Endodermal cell (in vitro differentiated cells): ENCODE results near the gene PLEKHA8. TPM values are rescaled to one million over a fixed set of nuclear protein-coding genes. Genes with fewer than 3 reads are reported as not detected.

ENCODE experiments used
- DNase-seq: peaks from one replicate; pipeline ENCODE4 v3.0.0-alpha.2; 2017
- H3K27ac ChIP-seq: 2 replicates; pipeline ENCODE4 v1.5.1; 2013; ENCODE audit warnings: mild to moderate bottlenecking, low read depth, low read length, moderate library complexity
- H3K27me3 ChIP-seq: 2 replicates; pipeline ENCODE4 v1.6.1; 2013; ENCODE audit warnings: mild to moderate bottlenecking, low read length, moderate library complexity; ENCODE audit not compliant: insufficient read depth, control insufficient read depth, poor library complexity, severe bottlenecking
- H3K36me3 ChIP-seq: 2 replicates; pipeline ENCODE4 v1.7.0; 2013; ENCODE audit warnings: mild to moderate bottlenecking, low read length, moderate library complexity; ENCODE audit not compliant: control insufficient read depth, insufficient read depth
- H3K4me1 ChIP-seq: one replicate; pipeline ENCODE4 v1.7.0; 2013; ENCODE audit warnings: low read length; ENCODE audit not compliant: control insufficient read depth, insufficient read depth
- H3K4me3 ChIP-seq: 2 replicates; pipeline ENCODE4 v1.5.1; 2013; ENCODE audit warnings: mild to moderate bottlenecking, low read length, moderate library complexity
- H3K9ac ChIP-seq: 2 replicates; pipeline ENCODE4 v1.6.1; 2013; ENCODE audit warnings: mild to moderate bottlenecking, low read length, moderate library complexity; ENCODE audit not compliant: poor library complexity, severe bottlenecking; ENCODE audit errors: extremely low read depth
- H3K9me3 ChIP-seq: 2 replicates; pipeline ENCODE4 v1.6.1; 2013; ENCODE audit warnings: mild to moderate bottlenecking, low read length, moderate library complexity; ENCODE audit not compliant: control insufficient read depth
- H3K27ac Mint-ChIP-seq: 2 replicates; pipeline ENCODE4 v1.8.0; 2020; ENCODE audit warnings: mixed read lengths
- H3K27me3 Mint-ChIP-seq: 2 replicates; pipeline ENCODE4 v1.8.0; 2021; ENCODE audit warnings: mild to moderate bottlenecking, mixed read lengths; ENCODE audit not compliant: insufficient read depth
- H3K36me3 Mint-ChIP-seq: 2 replicates; pipeline ENCODE4 v1.8.0; 2020; ENCODE audit warnings: low read depth, mixed read lengths
- H3K4me1 Mint-ChIP-seq: 2 replicates; pipeline ENCODE4 v1.8.0; 2020; ENCODE audit warnings: mixed read lengths
- H3K4me3 Mint-ChIP-seq: 2 replicates; pipeline ENCODE4 v1.8.0; 2020; ENCODE audit warnings: mild to moderate bottlenecking, moderate library complexity, mixed read lengths
- H3K9me3 Mint-ChIP-seq: 2 replicates; pipeline ENCODE4 v1.8.0; 2020; ENCODE audit warnings: mild to moderate bottlenecking, mixed read lengths
- WGBS, 2 experiments: methylation state at CpG; one replicate each; pipeline versions ENCODE4 v1.1.5 to v1.1.7; 2013; ENCODE audit warnings: missing lambda C conversion rate in 2 of 2, mixed read lengths in 1 of 2; ENCODE audit not compliant: insufficient coverage in 1 of 2, insufficient read length in 1 of 2; 5-methylcytosine and 5-hydroxymethylcytosine counted together
- total RNA-seq, 2 donors: library from RNA; stranded (reverse); fragmentation: NEBNext Ultra II Directional in 1 of 2; extraction: Animal tissue kit (Norgen Biotek cat#: 25700) in 1 of 2; gene quantifications; 2 replicates in 1 of 2; 3 replicates in 1 of 2; pipeline ENCODE4 v1.2.1, GENCODE V29; 2021
- TF ChIP-seq, protein P1 (sequence below): fragments of 200-600 bp; sonication (generic); conservative IDR thresholded peaks from 2 replicates; pipeline ENCODE4 v1.5.0; 2021; ENCODE audit warnings: antibody characterized with exemption, mild to moderate bottlenecking

PLEKHA8 gene
- total RNA-seq, 2 donors from 2014 or later, result 37.7 to 42.2 TPM

DNA sequence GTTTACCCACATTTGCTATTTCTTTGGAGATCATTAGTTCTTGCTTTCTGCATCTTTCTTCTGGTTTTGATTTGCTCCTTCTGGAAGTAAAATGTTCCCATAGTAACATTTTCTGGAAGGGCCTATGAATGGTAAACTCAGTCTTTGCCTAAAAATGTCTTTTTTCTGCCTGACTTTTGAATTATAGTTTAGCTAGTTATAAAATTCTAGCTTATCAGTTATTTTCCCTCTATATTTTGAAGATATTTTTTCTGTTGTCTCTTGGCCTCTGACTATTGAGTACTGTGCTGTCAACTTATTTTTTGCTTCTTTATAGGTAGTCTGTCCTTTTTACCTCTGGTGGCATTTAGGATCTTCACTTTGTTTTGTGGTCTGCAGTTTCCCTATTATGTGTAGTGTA lies 84.9 kb downstream of the PLEKHA8 start:
- TF ChIP-seq, protein P1, sequence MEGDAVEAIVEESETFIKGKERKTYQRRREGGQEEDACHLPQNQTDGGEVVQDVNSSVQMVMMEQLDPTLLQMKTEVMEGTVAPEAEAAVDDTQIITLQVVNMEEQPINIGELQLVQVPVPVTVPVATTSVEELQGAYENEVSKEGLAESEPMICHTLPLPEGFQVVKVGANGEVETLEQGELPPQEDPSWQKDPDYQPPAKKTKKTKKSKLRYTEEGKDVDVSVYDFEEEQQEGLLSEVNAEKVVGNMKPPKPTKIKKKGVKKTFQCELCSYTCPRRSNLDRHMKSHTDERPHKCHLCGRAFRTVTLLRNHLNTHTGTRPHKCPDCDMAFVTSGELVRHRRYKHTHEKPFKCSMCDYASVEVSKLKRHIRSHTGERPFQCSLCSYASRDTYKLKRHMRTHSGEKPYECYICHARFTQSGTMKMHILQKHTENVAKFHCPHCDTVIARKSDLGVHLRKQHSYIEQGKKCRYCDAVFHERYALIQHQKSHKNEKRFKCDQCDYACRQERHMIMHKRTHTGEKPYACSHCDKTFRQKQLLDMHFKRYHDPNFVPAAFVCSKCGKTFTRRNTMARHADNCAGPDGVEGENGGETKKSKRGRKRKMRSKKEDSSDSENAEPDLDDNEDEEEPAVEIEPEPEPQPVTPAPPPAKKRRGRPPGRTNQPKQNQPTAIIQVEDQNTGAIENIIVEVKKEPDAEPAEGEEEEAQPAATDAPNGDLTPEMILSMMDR, result no peak
- no peak overlapping the region for H3K4me3 Mint-ChIP-seq
- H3K27me3 Mint-ChIP-seq, result no peaks in the 10 kb centered on the region
- Histone ChIP-seq H3K9me3 (peaks cover 42% of the 10 kb centered on the region), H3K9ac (no peak overlapping the region), H3K27ac (no peak overlapping the region), H3K27me3 (no peaks in the 10 kb centered on the region), H3K36me3 (no peaks in the 10 kb centered on the region), H3K4me3 (no peak overlapping the region), H3K4me1 (no peaks in the 10 kb centered on the region)
- H3K9me3 Mint-ChIP-seq, result peaks cover 37% of the 10 kb centered on the region
- peaks cover 22% of the 10 kb centered on the region for H3K36me3 Mint-ChIP-seq
- peaks cover 2% of the 10 kb centered on the region for H3K4me1 Mint-ChIP-seq
- no peak for DNase-seq
- no peak overlapping the region for H3K27ac Mint-ChIP-seq

DNA sequence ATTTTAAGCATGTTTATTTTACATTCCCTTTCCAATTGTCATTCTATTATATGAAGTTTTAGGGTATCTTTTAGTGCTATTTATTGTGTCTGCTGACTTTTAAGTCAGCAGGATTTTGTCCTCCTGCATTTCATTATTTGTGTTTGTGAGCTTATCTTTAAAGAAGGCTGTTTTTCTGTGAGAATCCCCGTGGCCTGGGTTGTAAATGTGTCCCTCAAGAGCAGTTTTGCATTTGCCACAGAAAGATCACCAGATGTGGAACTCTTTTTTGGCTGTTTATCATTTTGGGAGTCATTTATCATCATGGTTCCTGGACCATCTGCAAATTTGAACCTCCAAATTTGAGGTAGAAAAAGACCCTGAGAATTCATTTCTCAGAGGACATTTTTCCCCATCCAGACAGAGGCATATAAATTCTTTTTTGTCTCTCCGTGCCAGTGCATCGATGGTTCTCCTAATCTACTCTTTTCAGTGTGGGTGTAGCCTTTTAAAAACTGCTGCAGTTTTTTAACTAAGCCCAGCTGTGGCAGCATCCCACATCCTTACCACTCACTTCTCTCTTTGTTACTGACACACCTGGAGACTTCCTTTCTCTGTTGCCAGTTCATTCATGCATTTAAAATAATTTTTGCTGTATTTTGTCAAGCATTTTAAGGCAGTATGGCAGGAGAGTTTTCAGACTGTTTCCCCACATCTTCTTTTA lies 86.5 kb downstream of the PLEKHA8 start:
- Histone ChIP-seq H3K27me3 (no peaks in the 10 kb centered on the region), H3K4me1 (peaks cover 7% of the 10 kb centered on the region), H3K9ac (no peak overlapping the region), H3K9me3 (peaks cover 42% of the 10 kb centered on the region), H3K4me3 (no peak overlapping the region), H3K27ac (peak overlapping the region; percentile 18), H3K36me3 (no peaks in the 10 kb centered on the region)
- no peak overlapping the region for H3K4me3 Mint-ChIP-seq
- DNase-seq, result no peak
- peaks cover 20% of the 10 kb centered on the region for H3K36me3 Mint-ChIP-seq
- peaks cover 8% of the 10 kb centered on the region for H3K4me1 Mint-ChIP-seq
- TF ChIP-seq, protein P1, result no peak
- H3K27me3 Mint-ChIP-seq, result peaks cover 3% of the 10 kb centered on the region
- H3K27ac Mint-ChIP-seq, result no peak overlapping the region
- 87% methylated on average over 3 of the region's 3 CpGs; no CpG with 5 or more reads in 1 of the 2 experiments for WGBS, 2 experiments
- H3K9me3 Mint-ChIP-seq, result peaks cover 37% of the 10 kb centered on the region

DNA sequence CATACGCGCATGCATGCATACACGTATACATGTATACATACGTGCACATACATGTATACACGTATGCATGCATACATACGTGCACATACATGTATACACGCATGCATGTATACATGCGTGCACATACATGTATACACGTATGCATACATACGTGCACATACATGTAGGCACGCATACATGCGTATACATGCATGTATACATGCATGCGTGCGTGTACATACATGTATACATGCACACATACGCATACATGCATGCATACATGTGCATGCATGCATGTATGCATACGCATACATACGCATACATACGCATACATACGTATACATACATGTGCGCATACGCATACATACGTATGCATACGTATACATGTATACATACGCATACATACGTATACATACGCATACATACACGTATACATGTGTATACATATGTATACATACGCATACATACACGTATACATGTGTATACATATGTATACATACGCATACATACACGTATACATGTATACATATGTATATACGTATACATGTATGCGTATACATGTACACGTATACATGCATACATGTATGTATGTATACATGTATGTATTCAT lies 87.6 kb downstream of the PLEKHA8 start:
- Mint-ChIP-seq H3K9me3 (peaks cover 28% of the 10 kb centered on the region), H3K27ac (no peak overlapping the region), H3K4me1 (peaks cover 17% of the 10 kb centered on the region), H3K36me3 (peaks cover 17% of the 10 kb centered on the region), H3K4me3 (no peak overlapping the region), H3K27me3 (peaks cover 3% of the 10 kb centered on the region)
- H3K36me3 ChIP-seq, result no peaks in the 10 kb centered on the region
- H3K27me3 ChIP-seq, result no peaks in the 10 kb centered on the region
- H3K9ac ChIP-seq, result no peak overlapping the region
- DNase-seq, result no peak
- H3K4me3 ChIP-seq, result no peak overlapping the region
- H3K27ac ChIP-seq, result no peak overlapping the region
- H3K9me3 ChIP-seq, result peaks cover 35% of the 10 kb centered on the region
- H3K4me1 ChIP-seq, result peaks cover 7% of the 10 kb centered on the region
- WGBS, 2 experiments, result 86 to 90% methylated on average over 28 to 31 of the region's 34 CpGs
- TF ChIP-seq, protein P1, result no peak
